DOHH2 (cell line): ENCODE data around the gene RPL19.
A peak's percentile ranks its signal among the peaks of the same experiment; 100 is the strongest.

Source experiments
- H3F3A ChIP-seq: fragments of 200-600 bp; sonication (generic), shearing (Covaris generic); 2 replicates; pipeline ENCODE4 v1.6.0; 2016; ENCODE audit warnings: antibody characterized with exemption, mild to moderate bottlenecking; ENCODE audit not compliant: control insufficient read depth, insufficient read depth
- H3K27ac ChIP-seq: fragments of 200-600 bp; sonication (generic); 2 replicates; pipeline ENCODE4 v1.5.1; 2014; ENCODE audit warnings: low read depth, mild to moderate bottlenecking, low read length, moderate library complexity
- H3K27me3 ChIP-seq: fragments of 200-600 bp; sonication (generic); 2 replicates; pipeline ENCODE4 v1.6.1; 2014; ENCODE audit warnings: mild to moderate bottlenecking, low read length, mixed read lengths; ENCODE audit not compliant: control insufficient read depth
- H3K36me3 ChIP-seq: fragments of 200-600 bp; sonication (generic); 2 replicates; pipeline ENCODE4 v1.6.1; 2014; ENCODE audit warnings: mild to moderate bottlenecking, low read length, moderate library complexity, mixed read lengths; ENCODE audit not compliant: control insufficient read depth
- H3K4me1 ChIP-seq: fragments of 200-600 bp; sonication (generic); 2 replicates; pipeline ENCODE4 v1.6.1; 2014; ENCODE audit warnings: mild to moderate bottlenecking, low read length, mixed read lengths; ENCODE audit not compliant: control insufficient read depth
- H3K4me2 ChIP-seq: fragments of 200-600 bp; sonication (generic); 2 replicates; pipeline ENCODE4 v1.6.0; 2014; ENCODE audit warnings: mild to moderate bottlenecking, low read length, moderate library complexity
- H3K4me3 ChIP-seq: fragments of 200-600 bp; sonication (generic); 2 replicates; pipeline ENCODE4 v1.5.1; 2014; ENCODE audit warnings: mild to moderate bottlenecking, low read length, mixed read lengths
- H3K79me2 ChIP-seq: fragments of 200-600 bp; sonication (generic); 2 replicates; pipeline ENCODE4 v1.6.1; 2014; ENCODE audit warnings: mild to moderate bottlenecking, low read length, mixed read lengths; ENCODE audit not compliant: control insufficient read depth
- H3K9me2 ChIP-seq: fragments of 200-600 bp; sonication (generic); replicated peaks from 2 replicates; pipeline ENCODE4 v1.6.1; 2014; ENCODE audit warnings: mild to moderate bottlenecking, low read length, mixed read lengths; ENCODE audit not compliant: control insufficient read depth
- H3K9me3 ChIP-seq: fragments of 200-600 bp; sonication (generic); 2 replicates; pipeline ENCODE4 v1.6.1; 2014; ENCODE audit warnings: antibody characterized with exemption, low read length, mixed read lengths; ENCODE audit not compliant: control insufficient read depth, insufficient read depth
- H4K20me1 ChIP-seq: fragments of 200-600 bp; sonication (generic); 2 replicates; pipeline ENCODE4 v1.6.0; 2014; ENCODE audit warnings: low read depth, mild to moderate bottlenecking, antibody characterized with exemption, low read length, moderate library complexity; ENCODE audit not compliant: control insufficient read depth, insufficient read depth
- CTCF ChIP-seq: fragments of 200-600 bp; sonication (generic); IDR thresholded peaks from one replicate; pipeline ENCODE4 v1.5.1; 2014; ENCODE audit warnings: antibody characterized with exemption, mild to moderate bottlenecking, low read depth, low read length; ENCODE audit not compliant: poor library complexity, severe bottlenecking
- EZH2phosphoT487 ChIP-seq: fragments of 200-600 bp; sonication (generic); IDR thresholded peaks from 2 replicates; pipeline ENCODE4 v1.6.1; 2017; ENCODE audit warnings: borderline replicate concordance, mild to moderate bottlenecking, antibody characterized with exemption, low read length, moderate library complexity, mixed read lengths

RPL19 gene

GRCh38 chr17:39200070-39200879 is at the start of gene RPL19:
Gene RPL19 (plus strand): TSS chr17:39200283. CDS start chr17:39200345, 62 bp downstream.
- Histone ChIP-seq H3K9me3 (no peaks in the 10 kb centered on the region), H3K4me1 (peaks cover 73% of the 10 kb centered on the region), H3K27ac (peak within 1 kb of the TSS; percentile 92), H3F3A (peaks cover 64% of the 10 kb centered on the region), H3K79me2 (peaks cover 52% of the 10 kb centered on the region), H3K27me3 (no peaks in the 10 kb centered on the region), H3K9me2 (no peaks in the 10 kb centered on the region), H3K4me2 (peak within 1 kb of the TSS; percentile 98), H3K4me3 (peak within 1 kb of the TSS; percentile 100), H4K20me1 (peaks cover 13% of the 10 kb centered on the region), H3K36me3 (peaks cover 64% of the 10 kb centered on the region)
- TF ChIP-seq CTCF (no peak), EZH2phosphoT487 (no peak)

- Histone ChIP-seq H3K9me3 (no peaks in the 10 kb centered on the region), H3K27ac (no peak overlapping the region)
- TF ChIP-seq CTCF: no peak
These were observed 49.3 kb upstream of the RPL19 start for GRCh38 chr17:39150795-39151149.

GRCh38 chr17:39151150-39151942 is 48.7 kb upstream of the RPL19 start, which contains the start of gene PLXDC1:
Gene PLXDC1 (minus strand): TSS chr17:39151637. CDS start chr17:39151437, 200 bp downstream.
- Histone ChIP-seq H4K20me1 (no peaks in the 10 kb centered on the region), H3K9me3 (no peaks in the 10 kb centered on the region), H3K9me2 (no peaks in the 10 kb centered on the region), H3K79me2 (no peaks in the 10 kb centered on the region), H3K27me3 (peaks cover 41% of the 10 kb centered on the region), H3K4me2 (peak within 1 kb of the TSS; percentile 89), H3K27ac (no peak within 1 kb of the TSS), H3K4me1 (peaks cover 28% of the 10 kb centered on the region), H3K4me3 (peak within 1 kb of the TSS; percentile 98), H3F3A (peaks cover 3% of the 10 kb centered on the region; the same call in 1 of the 2 replicates), H3K36me3 (peaks cover 5% of the 10 kb centered on the region; the same call in 1 of the 2 replicates)
- TF ChIP-seq EZH2phosphoT487 (peak; percentile 82; the same call in 1 of the 2 replicates), CTCF (no peak)

More at GRCh38 chr17:39150795-39151149, 49.3 kb upstream of the RPL19 start:
- Histone ChIP-seq H3K27me3 (peaks cover 41% of the 10 kb centered on the region), H3K79me2 (no peaks in the 10 kb centered on the region), H3K9me2 (no peaks in the 10 kb centered on the region), H3F3A (peaks cover 3% of the 10 kb centered on the region; the same call in 1 of the 2 replicates), H4K20me1 (no peaks in the 10 kb centered on the region), H3K4me2 (no peak overlapping the region; the same call in 1 of the 2 replicates), H3K4me1 (peaks cover 28% of the 10 kb centered on the region), H3K36me3 (peaks cover 5% of the 10 kb centered on the region; the same call in 1 of the 2 replicates), H3K4me3 (no peak overlapping the region)
